ENCODE measurements around the gene CDC5L.
A peak's percentile ranks its signal among the peaks of the same experiment; 100 is the strongest.
"Not testable (repeated sequence)": the region's sequence is repeated elsewhere in the genome, so short reads cannot be mapped to it uniquely, and the experiment has no call there.

CDC5L gene

DNA sequence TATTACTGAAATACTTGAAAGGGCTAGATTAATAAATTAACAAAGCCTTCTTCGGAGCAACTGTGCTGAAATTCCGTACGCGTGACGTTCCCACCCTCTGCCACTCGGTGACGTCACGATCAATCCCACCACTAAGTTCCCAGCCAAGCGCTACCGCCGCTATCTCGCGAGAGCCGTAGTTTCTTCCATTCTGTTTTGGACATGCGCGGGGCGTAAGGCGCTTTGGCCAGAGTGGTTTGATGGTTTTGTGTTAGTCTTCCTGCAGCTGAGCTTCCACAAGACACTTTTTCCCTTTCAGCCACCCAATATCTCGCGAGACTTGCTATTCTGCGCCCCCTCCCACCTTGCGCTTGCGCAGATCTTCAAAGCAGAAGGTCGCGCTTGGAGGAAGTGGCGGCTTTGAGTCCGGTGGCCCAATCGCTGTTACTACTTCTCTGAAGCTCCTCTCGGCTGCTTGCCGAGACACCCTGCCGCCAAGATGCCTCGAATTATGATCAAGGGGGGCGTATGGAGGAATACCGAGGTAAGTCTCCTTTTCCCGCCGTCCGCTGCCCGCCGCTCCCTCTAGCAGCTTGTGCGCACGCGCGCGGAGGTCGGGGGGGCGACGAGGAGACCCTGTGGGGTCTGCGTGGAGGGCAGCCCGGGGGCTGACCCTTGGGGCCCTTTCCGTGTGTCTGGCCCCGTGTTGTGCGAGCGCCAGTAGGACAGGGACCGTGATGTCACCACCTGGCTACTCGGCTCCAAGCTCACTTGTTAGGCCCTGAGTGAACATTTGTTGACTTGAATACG is at the start of gene CDC5L:
TSS of gene CDC5L (plus strand) at position 361 of the 789 bp plus-strand sequence. CDS start at position 479, 118 bp downstream.
- DNase-seq (ENCODE audit: insufficient read length, low spot score) (peak; percentile 91), FAIRE-seq (peak; percentile 96)

DNA sequence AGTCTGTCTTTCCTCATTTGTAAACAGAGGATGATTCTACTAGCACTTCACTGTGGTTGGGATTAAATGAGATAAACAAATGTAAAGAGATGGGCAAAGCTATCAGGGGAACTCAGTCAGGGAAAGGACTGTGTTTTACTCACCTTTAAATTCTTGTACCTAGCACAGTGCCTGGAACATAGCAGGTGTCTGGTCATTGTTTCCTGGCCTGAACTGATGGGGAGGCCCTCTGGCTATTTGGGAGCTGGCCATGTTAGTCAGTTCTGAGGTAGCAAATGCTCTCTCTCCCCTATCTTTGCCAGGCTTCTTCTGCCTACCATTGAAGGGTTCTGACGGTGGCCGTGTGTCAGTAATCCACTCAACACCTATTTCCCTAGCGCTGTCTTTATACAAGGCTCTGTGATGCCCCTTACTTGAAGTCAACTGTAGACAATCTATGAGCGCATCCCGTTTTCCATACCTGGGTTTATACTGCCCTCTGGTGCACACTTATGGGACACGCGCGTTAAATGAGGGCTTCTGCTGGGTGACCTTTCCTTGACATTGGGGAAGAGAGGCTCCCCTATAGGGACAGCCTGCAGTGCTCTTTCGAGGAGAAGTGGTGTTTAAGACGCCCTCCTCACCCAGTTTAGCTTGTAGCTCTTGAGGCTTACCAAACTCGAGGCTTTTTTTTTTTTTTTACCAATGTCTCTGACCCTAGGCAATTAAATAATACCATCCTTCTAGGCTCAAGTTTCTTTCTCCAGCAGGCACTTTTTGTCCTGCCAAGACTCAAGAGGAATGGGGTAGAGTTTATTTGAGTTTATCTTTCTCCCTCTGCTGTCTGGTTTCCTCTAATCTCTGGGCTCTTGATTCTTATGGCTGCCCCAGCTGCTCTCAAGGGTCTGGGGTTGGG is 49.0 kb upstream of the CDC5L start:
- DNase-seq (ENCODE audit: insufficient read length, low spot score) (peak; percentile 58), FAIRE-seq (peak; percentile 97)

DNA sequence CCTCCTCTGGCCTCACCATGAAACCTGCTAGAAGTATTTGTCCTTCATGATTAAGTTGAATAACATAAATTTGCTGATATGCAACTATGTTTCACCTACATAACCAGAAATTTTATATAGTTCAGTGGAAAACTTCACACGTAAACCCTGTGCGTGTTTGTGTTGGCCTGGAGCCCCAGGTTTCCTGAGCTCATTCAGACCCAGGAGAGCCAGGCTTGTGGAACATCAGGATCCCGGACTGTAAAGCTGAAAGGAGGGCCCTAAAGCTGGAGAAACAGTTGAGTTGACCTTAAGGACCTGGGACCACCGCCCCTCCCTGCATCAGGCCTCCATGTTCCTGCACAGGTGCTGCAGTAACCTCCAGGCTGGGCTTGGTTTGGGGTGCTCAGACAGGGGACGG is 48.2 kb upstream of the CDC5L start:
- FAIRE-seq (no peak), DNase-seq (ENCODE audit: insufficient read length, low spot score) (no peak)

DNA sequence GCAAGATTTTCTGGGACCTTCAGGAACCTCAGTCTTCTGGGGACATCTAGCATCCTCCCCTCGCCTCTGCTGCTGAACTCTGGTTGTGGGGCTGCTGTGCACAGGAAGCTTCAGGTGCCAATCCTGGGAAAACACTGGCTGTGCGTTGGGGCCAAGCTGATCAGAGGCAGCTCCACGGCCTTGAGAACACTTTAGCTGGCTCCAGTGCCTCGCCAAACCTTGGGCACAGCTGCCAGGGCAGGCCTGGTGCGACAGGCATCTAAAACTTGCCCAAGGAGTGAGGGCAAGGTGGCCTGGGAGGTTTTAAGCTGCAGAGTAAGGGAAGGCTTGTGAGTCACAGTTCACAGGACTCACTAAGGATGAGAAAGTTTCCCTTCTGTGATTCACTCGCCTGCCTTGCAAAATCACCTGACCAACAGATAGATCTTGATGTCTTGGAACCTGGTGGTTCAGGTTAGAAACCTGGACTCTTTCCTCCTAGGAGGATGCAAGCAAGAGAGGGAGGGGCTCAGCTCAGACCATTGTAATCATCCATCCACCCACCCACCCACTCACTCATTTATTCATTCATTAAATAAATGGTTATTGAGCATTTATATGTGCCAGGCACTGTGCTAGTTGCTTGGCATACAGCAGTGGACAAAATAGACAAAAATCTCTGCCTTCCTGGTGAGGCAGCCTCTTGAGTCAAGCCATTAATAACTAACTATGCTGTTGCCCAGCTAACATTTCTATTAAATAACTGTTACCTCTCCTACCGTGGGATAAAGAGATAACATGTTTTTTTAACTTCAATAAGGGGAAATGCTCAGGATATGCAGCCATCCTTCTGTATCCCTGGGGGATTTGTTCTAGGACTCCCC is 47.5 kb upstream of the CDC5L start:
- no peak for DNase-seq (ENCODE audit: insufficient read length, low spot score)
- FAIRE-seq, result no peak

DNA sequence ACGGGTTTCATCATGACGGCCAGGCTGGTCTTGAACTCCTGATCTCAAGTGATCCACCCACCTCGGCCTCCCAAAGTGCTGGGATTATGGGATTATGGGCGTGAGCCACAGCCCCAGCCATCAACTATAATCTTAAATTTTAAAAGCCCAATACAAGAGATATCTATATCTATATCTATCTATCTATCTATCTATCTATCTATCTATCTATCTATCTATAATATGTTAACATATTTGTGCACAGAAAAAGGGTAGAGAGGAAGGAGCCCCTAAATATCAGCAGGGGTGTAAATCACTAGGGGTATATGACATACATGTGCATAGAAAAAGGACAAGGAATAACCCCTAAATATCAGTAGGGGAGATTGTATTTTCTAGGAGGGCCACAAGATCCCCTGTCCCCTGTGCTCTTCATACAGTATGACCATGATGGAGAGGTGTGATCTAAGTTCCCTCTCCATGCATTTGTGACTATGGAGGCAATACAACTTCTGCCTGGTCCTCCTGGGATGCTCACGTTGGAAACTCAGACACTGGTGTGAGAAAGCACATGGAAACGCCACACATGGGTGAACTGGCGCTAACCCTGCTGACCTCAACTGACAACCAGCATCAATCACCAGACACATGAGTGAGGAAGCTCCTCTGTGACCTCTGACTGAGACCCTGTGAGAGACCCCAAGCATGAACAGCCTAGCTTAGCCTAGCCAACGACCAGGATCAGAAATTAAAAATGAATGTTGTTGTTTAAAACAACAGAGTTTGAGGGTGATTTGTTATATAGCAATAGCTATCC is 46.2 kb upstream of the CDC5L start:
- no peak for DNase-seq (ENCODE audit: insufficient read length, low spot score)
- FAIRE-seq, result no peak

DNA sequence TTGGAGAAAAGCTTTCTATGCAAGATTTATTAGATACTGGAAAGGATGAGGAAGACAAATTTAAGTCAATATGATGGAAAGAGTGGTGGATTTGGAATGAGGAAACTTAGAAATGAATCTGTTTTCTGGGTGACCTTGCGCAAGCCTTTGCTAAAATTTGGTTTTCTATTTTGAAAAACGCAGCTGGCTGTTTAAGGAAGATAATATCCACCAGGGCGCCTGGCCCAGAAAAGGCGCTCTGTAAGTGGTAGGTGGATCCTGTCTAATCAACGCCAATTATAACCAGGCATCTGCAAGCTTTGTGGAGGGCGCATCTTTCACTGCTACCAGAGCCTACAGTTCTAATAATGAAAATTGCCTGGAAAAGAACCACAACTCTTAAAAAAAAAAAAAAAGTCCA is 45.5 kb upstream of the CDC5L start:
- DNase-seq (ENCODE audit: insufficient read length, low spot score) (no peak), FAIRE-seq (no peak)

DNA sequence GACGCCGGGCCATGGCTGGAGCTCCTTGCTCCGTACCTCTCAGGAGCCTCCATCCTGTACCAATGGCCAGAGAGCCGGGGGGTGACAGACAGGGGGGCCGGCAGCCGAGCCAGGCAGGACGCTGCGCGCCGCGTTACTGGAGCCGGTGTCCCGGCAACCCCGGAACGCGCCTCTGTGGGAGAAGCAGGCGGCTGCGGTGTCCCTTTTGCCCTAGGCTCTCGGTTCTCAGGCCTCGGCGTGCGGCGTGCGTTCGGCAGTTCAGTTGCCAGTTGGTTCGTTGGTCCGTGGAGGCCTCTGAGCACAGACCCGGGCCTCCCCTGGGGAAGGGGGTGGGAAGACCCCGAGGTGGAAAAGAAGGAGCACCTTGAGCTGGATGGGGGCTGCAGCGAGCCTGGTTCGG is 45.0 kb upstream of the CDC5L start, which contains the start of gene SPATS1:
TSS of gene SPATS1 (plus strand) at position 162 of the 400 bp plus-strand sequence. CDS start 446 bp downstream, outside the sequence.
- no peak for DNase-seq (ENCODE audit: insufficient read length, low spot score)
- FAIRE-seq, result no peak

DNA sequence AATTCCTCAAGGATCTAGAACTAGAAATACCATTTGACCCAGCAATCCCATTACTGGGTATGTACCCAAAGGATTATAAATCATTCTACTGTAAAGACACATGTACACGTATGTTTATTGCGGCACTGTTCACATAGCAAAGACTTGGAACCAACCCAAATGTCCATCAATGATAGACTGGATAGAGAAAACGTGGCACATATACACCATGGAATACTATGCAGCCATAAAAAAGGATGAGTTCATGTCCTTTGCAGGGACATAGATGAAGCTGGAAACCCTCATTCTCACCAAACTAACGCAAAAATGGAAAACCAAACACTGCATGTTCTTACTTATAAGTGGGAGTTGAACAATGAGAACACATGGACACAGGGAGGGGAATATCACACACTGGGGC is 40.7 kb upstream of the CDC5L start:
- DNase-seq (ENCODE audit: insufficient read length, low spot score); FAIRE-seq: not testable (repeated sequence)

DNA sequence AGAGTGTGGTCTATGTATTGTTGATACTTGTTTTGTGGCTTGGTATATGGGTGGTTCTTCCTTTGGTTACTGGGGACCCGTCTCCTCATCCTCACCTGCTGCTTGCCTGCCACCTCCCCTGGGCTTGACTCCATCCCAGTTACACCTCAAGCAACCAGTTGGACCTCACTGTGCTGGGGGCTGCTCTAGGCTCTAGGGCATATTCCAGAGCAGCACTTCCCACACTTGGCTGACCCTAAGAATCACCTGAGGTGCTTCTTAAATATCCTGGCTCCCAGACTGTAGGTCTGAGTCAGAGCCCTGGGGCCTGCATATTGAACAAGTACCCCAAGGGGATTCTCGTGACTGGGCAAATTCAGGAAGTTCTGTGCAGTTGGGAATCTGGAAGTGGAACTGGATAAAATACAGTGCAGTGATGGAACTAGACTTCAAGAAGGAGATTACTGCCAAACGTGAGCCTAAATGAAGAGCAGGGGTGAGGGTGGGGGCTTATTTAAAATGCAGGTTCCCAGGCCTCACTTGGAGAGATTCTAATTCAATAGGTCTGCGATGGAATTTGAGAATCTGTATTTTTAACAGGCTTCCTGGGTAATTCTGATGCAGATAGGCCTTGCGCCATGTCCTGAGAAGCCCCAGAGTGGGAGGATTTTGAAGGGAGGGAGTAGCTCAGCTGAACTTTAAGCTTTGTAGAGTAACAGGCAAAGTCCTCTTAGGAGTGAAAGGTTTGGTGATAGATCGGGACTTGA is 37.4 kb upstream of the CDC5L start:
- DNase-seq (ENCODE audit: insufficient read length, low spot score), result no peak
- no peak for FAIRE-seq

DNA sequence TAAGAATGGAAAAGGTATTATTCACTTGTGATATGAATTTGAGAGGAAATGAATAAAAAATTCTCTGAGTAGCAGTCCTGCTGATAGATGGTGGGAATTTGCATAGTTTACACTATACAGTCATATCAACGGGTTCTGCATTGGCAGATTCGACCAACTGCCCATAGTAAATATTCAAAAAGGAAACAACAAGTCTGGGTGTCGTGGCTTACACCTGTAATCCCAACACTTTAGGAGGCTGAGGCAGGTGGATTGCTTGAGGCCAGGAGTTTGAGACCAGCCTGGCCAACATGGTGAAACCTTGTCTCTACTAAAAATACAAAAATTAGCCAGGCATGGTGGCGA is 36.9 kb upstream of the CDC5L start:
- DNase-seq (ENCODE audit: insufficient read length, low spot score); FAIRE-seq: not testable (repeated sequence)

DNA sequence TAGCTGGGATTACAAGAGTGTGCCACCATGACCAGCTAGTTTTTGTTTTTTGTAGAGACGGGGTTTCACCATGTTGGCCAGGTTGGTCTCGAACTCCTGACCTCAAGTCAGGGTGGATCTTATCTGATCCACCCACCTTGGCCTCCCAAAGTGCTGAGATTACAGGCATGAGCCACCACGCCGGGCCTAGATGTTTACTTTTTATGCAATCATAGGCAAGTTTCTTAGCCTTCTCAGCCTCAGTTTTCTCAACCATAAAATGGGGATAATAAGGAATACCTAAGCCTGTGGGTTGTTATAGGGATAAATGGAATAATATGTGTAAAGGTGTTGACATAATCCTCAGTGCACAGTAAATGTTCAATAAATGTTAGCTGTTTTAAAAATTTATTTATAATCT is 35.2 kb upstream of the CDC5L start:
- FAIRE-seq, result no peak
- no peak for DNase-seq (ENCODE audit: insufficient read length, low spot score)

DNA sequence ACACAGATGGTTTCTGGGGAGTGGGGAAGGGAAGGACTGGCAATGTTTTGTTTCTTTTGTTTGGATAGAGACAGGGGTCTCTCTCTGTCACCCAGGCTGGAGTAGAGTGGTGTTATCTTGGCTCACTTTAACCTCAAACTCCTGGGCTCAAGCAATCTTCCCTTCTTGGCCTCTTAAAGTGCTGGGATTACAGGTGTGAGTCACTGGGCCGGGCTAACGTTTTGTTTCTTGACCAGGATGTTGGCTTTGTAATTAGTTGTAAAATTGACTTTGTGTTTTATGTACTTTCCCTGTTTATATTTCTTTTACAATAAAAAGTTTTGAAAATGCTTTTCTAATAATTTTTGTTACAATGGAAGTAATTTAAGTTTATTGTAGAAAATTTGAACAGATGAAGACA is 34.2 kb upstream of the CDC5L start:
- FAIRE-seq (no peak), DNase-seq (ENCODE audit: insufficient read length, low spot score) (no peak)

DNA sequence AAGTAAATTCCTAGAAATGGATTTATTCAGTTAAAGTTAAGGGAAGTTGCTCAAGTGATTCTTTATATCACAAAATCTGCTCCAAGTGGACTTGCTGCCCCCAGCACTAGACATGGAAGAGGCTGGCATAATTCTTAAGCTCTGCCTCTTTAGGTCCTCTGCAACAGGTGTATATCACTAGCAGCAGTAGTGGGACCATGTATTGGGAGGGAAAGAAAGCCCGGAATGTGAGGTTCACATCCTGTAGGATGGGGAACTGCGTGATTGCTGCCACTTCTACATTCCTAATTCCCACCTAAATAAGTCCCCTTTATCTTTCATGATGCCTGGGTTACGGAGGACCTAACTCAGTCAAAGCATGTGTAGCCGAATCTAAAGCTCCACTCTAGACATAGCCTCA is 31.9 kb upstream of the CDC5L start:
- no peak for FAIRE-seq
- no peak for DNase-seq (ENCODE audit: insufficient read length, low spot score)

DNA sequence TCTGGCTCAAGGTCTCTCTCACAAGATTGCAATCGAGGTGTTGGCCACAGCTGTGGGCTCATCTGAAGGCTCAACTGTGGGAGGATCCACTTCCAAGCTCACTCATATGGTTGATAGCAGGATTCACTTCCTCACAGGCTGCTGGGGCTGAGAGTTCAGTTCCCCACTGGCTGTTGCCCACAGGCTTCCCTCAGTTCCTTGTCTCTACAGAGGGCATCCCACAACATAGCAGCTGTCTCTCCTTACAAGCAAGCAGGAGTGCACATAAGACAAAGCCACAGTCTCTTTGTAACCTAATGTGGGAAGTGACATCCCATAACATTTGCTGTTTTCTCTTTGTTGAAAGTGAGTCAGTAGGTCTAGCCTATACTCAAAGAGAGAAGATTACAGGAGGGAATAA is 31.0 kb upstream of the CDC5L start:
- FAIRE-seq (no peak), DNase-seq (ENCODE audit: insufficient read length, low spot score) (no peak)

DNA sequence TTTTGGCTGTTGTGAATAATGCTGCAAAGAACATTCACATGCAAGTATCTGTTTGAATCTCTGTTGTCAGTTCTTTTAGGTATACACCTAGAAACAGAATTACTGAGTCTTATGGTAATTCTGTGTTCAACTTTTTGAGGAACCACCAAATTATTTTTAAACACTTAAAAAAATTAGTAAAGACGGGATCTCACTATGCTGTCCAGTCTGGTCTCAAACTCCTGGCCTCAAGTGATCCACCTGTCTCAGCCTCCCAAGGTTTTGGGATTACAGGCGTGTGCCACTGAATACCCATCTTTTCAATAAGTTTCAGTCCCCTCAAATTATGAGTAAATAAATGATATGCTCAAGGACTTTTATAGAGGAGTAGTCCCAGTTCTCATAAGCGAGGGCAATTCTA is 27.5 kb upstream of the CDC5L start:
- DNase-seq (ENCODE audit: insufficient read length, low spot score), result no peak
- no peak for FAIRE-seq

DNA sequence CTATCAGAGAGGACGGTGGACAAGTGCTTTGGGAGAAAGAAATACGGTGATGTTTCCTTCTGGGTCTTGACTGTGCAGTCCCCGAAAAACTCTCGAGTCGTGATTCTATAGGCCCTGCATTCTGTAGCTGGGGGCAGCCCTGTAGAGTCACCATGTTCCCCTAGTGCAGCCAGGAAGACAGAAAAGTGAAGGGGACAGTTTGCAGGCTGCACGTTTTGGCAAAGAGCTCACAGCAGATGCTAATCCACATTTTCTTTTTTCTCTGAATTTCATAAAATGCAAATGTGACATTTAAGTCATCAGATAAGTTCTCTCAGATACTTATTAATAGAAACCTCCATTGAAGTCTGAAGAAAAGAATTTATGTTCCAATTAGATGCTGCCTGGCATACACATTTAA is 25.6 kb upstream of the CDC5L start:
- no peak for DNase-seq (ENCODE audit: insufficient read length, low spot score)
- FAIRE-seq, result no peak

DNA sequence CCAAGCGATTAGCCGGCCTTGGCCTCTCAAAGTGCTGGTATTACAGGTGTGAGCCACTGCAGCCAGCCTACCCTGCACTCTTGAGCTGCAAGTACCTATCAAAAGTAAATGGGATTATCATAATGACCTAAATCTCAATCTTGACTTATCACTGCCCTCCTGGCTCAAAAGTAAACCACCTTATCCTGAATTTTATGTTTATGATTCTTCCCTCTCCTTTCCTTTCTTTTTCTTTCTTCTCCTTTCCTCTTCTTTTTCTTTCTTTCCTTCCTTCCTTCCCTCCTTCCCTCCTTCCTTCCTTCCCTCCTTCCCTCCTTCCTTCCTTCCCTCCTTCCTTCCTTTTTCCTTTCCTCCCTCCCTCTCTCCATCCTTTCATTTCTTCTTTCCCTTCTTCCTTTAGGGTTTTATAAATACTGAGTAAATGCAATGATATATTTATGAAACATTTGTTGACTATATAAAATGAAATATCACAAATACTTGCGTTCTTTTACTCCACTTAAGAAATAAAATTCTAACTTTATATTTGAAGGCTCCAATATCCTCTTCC is 24.1 kb upstream of the CDC5L start:
- FAIRE-seq (no peak), DNase-seq (ENCODE audit: insufficient read length, low spot score) (no peak)

DNA sequence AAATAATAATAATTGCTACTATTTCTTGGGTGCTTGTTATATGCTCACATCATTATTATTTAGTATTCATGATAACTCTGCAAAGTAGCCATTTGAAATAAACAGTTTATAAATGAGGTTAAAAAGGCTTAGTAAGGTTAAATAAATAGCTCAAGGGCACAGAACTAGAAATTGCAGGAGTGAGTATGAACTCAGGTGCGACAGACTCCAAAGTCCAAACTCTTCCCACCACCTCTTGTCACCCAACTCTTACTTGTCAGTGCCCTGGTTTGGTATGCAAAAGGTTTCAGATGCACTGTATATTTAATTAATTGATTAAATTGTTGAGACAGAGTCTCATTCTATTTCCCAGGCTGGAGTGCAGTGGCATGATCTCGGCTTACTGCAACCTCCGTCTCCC is 20.7 kb upstream of the CDC5L start:
- FAIRE-seq, result no peak
- DNase-seq (ENCODE audit: insufficient read length, low spot score), result no peak

DNA sequence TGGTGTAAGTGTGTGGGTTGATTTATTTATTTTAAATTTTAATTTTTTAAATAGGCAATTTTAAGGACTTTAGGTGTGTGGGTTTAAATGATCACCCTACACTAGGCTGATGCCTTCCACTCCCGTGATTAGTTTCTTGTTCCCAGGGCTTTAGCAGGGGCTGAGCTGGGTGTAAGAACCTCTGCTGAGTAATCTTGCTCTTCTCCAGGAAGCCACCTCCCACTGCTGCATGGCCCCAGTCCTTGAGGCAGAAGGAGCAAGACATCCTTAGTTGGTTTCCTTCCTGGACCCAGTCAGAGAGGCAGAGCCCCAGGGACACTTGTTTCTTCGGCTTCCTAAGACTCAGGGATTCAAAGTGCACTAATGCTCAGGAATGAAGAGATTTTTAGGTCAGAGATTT is 19.8 kb upstream of the CDC5L start:
- DNase-seq (ENCODE audit: insufficient read length, low spot score), result no peak

More for the DNA sequence above, 19.8 kb upstream of the CDC5L start:
- no peak for FAIRE-seq

Data from GM19239 (cell line).